GM19239 (cell line): ENCODE measurements around the gene SLC35F2.
"Not testable (repeated sequence)": the region's sequence is repeated elsewhere in the genome, so short reads cannot be mapped to it uniquely, and the experiment has no call there.

Experiments used
- DNase-seq: peaks from one replicate; pipeline ENCODE4 v3.0.0; 2011; ENCODE audit warnings: low spot score; ENCODE audit not compliant: insufficient read length
- FAIRE-seq: peaks from 2 replicates; lab custom pipeline; 2011; peaks lifted over from hg19 to GRCh38; lab: Jason Lieb, UNC

The SLC35F2 gene

DNA sequence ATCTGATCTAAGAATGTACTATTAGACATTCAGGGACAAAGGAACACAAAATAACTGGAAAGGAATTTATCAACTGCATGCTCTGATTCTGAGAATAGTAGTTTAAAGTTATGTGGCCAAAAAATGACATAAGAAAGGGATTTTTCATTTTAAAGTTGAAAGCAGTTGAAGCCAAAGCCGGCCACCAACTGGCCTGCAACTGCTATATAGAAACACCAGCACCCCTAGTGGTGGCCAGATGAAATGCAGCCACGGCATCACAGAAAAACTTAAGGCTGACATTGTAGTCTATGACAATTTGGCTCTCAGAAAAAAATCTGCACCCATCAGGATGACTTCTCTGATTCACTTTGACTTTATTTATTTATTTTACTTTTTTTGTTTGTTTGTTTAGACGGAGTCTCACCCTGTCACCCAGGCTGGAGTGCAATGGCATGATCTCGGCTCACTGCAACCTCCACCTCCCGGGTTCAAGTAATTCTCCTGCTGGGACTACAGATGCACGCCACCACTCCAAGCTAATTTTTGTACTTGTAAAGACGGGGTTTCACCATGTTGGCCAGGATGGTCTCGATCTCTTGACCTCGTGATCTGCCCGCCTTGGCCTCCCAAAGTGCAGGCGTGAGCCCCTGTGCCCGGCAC lies 59.2 kb downstream of the SLC35F2 start:
- peak; percentile 83 for FAIRE-seq
- peak; percentile 35 for DNase-seq

DNA sequence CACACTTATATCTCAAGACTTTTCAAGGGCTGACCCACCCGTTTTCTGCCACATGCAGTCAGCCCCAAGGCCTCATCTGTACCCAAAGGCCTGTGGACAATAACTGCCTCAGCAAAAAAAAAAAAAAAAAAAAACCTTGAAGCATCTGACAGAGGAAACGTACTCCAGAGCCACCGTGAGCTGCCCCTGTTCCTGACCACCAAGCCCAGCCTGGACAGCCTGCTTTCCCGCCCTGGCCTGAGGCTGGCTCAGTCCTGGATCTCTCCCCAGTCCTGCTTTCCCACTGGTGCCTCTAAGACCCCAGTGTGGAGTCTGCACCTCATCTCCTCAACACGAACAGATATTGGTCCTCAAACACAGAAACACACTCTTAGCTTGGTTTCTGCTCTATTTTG lies 66.5 kb downstream of the SLC35F2 start:
- FAIRE-seq (no peak), DNase-seq (no peak)

DNA sequence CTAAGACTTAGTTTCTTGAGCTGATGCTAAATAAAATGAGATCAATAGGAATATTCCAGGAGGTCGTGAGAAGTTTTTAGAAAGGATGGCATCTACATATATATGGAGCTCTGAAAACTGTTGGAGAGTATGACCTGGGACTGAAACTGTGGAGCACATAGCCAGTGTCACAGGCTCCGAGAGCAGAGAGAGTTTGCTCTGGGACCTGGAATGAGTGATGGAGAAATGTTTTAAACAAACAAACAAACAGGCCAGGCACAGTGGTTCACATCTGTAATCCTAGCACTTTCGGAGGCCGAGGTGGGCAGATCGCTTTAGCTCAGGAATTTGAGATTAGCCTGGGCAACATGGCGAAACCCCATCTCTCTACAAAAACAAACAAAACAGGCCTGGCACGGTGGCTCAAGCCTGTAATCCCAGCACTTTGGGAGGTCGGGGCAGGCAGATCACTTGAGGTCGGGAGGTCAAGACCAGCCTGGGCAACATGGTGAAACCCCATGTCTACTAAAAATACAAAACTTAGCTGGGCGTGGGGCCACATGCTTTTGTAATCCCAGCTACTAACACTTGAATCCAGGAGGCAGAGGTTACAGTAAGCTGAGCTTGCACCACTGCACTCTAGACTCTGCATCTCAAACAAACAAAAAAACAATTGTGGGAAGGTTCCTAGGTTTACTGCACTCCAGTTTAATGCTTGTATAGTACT lies 67.1 kb downstream of the SLC35F2 start:
- FAIRE-seq (no peak), DNase-seq (no peak)

DNA sequence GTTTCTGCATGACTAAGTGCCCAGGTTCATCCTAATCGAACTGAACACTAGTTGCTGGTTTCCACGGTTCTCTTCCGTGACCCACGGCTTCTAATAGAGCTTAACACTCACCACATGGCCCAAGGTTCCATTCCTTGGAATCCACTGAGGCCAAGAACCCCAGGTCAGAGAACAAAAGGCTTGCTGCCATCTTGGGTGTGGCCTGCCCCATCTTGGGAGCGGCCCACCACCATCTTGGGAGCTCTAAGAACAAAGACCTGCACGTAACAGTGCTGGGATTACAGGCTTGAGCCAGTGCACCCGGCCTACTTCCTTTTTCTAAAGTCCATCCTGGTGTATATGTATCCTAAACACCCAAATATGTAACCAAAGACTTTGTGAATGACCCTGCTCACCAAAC lies 68.8 kb downstream of the SLC35F2 start:
- DNase-seq, result no peak
- FAIRE-seq, result no peak

DNA sequence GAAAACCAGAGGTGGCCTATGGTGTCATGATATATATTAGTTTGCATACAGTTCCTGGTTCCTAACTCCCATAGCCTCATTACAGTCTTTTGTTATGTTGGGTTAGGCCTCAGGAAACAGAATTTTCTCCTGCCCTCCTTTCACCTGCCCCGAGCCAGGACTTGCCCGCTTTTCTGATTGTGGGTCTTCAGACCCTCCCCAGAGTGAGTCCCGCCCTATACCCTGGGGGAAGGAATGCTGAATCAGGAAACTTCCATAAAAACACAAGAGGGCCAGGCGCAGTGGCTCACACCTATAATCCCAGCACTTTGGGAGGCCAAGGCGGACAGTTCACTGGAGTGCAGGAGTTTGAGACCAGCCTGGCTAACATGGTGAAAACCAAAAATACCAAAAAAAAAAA lies 70.9 kb downstream of the SLC35F2 start:
- DNase-seq (no peak), FAIRE-seq (no peak)

DNA sequence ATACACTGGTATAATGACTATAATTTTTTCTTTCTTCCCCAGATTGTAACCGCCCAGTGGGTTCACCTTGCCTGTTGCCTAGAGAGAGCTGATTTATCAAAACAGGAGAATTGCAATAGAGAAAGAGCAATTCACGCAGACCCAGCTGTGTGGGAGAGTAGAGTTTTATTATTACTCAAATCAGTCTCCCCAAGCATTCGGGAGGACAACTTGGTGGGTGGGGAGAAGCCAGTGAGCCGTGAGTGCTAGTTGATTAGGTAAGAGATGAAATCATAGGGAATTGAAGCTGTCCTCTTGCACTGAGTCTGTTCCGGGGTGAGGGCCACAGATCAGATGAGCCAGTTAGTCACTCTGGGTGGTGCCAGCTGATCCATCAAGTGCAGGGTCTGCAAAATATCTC lies 73.2 kb downstream of the SLC35F2 start:
- FAIRE-seq (no peak), DNase-seq (no peak)

DNA sequence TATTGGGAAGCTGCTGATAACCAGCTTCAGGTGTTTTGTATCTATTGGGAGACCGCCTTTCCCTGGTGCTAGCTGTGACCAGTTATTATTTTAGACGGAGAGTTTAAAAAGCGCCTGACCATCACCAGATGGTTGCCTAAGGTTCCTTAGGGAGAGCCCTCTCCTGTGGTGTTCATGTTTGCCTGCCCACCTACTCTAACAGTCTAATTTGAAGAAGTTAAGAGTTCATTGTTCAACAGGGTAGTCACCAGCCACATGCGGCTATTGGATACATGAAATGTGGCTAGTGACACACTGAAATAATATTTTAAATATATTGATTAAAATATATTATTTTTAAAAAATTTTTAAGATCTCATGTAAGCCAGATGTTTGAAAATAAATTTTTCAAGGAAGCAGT lies 75.5 kb downstream of the SLC35F2 start:
- DNase-seq, result no peak
- no peak for FAIRE-seq

DNA sequence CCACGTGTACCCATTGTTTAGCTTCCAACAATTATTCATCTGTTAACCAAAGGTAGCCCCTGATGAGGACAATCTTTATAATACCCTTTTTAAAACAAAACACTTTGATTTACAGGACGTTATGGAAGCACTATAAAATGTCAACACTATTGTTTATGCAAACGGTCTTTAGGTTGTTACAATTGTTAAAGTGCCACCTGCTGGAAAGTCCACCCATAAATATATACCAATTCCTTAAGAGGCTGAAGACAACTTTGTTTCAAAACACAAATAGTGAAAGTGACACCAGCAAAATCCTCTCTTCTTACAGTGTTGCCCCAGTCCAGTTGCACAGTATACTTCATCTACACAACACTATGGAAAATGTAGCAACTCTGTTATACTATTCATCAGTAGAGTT lies 77.8 kb downstream of the SLC35F2 start:
- no peak for FAIRE-seq
- no peak for DNase-seq

DNA sequence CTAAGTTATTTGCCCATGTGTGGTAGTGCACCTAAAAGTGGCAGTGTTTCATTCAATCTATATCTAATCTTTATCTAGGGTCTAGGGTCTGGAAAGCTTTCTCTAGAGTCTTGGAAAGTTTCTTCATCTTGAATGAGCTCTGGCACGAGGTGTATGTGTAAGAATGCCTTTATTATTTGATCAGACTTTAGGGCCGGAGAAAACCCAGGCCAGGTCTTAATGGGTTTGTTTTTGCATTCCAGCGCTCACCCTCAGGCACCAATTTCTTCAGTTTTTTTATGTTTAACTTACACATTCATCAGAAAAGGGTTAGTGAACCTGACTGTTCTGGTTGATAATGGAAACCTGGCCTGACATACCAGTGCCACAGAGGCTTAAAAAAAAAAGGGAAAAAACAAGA lies 78.5 kb downstream of the SLC35F2 start:
- no peak for DNase-seq
- no peak for FAIRE-seq

DNA sequence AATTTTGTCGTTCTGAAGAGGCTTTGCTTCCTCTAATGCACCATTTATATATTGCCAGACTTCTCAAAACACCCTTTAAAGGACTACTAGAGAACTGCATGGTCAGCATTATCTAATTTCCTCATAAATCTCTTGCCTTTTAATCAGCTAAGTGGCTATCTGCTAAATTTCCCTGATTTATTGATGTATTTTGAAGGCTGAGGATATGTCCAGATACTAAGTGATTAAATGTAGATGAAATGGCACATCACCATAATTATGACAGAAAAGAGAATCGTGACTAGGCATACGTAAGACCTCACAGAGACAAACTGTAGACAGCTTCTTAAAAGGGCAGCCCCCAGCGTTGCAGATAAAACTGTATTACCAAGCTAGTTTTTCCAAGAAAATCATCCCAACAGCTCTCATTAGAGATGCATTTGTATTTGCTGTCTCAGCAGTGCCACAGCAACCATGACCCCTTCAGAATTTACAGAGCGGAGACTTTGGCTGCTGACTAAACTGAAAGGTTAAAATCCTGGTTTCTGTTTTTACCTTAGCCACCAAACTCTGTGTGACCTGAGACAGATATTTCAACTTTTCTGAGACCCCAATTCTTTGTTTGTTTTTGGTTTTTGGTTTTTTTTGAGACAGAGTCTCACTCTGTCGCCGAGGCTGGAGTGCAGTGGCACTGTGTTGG lies 79.6 kb downstream of the SLC35F2 start:
- no peak for DNase-seq
- no peak for FAIRE-seq

DNA sequence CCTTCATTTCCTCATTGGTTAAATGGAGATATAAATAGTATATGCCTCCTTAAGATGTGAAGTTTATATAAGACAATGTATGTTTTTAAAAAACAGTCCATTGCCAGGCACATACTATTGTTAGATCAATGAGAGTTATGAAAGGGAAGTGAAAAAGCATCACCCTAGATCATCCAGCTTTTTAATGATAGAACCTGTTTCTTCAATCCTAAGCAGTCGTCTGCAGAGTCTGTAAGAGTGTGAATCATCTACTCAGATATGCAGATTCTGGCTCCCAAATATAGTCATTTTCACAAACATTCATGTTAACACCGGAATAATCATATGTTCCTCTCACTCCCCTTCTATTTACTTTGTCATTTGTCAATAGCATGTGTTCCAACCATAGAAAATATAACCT lies 81.5 kb downstream of the SLC35F2 start:
- FAIRE-seq, result no peak
- no peak for DNase-seq

DNA sequence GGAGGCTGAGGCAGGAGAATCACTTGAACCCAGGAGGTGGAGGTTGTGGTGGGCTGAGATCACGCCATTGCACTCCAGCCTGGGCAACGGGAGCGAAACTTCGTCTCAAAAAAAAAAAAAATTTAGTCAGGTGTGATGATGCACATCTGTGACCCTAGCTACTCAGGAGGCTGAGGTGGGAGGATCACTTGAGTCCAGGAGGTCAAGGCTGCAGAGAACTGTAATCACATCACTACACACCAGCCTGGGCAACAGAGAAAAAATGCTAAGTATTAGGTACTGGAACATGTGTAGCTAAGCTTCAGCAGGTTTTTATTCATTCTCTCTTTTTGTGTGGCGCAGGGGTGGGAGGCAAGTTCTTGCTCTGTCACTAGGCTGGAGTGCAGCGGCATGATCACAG lies 82.5 kb downstream of the SLC35F2 start:
- no peak for FAIRE-seq
- no peak for DNase-seq

DNA sequence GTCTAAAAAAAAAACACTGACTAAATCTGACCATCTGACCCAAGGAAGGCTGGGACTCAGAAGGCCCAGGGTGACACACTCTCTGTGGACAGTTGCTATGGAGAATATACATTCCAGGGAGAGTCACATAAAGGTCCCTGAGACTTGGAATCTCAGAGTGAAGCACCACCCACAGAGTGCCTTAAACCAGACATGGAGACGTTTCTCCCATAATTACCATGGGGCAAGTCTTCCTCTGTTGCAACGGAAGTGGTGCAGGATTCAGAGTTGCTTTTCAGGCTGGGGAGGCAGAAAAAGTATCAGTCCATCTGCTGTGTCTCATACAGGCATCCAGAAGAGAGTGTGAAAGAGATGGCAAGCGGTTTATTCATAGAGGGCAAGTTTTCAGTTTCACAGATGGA lies 88.0 kb downstream of the SLC35F2 start:
- no peak for DNase-seq
- FAIRE-seq, result no peak

DNA sequence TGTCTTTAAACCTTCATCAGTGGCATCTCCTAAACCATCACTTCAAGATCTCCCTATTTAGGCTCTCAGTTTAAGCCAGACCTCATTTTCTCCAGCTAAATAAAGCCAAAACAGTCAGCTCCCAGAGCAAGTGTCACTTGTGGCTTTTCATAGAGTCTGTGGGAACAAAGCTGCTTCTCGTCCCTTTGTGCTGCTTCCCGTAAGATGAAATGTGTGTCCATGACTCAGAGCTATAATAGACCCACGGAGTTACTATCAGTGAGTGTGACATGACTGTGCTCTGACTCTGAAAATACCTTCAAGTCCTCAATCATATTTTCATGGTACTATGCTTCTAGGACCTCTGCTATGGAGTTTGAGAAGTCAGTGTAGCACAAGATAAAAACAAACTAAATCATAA lies 89.4 kb downstream of the SLC35F2 start:
- DNase-seq (no peak), FAIRE-seq (no peak)

DNA sequence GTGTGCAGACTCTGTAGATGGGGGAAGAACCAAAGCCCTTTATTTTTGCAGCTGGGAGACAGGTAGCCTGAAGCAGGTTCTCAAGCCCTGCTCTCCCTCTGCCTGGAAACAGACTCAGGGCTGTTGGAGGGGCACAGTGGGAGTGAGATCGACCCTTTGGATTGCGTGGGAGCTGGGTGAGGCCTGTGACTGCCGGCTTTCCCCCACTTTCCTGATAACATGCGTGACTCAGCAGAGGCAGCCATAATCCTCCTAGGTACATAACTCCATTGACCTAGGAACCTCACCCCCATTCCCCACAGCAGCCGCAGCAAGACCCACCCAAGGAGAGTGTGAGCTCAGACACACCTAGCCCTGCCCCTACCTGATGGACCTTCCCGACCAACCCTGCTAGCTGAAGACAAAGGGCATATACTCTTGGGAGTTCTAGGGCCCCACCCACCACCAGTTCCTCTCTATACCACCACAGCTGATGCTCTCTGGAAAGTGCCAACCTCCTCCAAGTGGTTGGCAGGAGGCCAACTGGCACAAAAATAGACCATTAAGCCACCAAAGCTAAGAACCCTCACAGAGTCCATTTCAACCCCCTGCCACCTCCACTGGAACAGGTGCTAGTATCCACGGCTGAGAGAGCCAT lies 99.8 kb downstream of the SLC35F2 start:
- FAIRE-seq, DNase-seq: not testable (repeated sequence)

DNA sequence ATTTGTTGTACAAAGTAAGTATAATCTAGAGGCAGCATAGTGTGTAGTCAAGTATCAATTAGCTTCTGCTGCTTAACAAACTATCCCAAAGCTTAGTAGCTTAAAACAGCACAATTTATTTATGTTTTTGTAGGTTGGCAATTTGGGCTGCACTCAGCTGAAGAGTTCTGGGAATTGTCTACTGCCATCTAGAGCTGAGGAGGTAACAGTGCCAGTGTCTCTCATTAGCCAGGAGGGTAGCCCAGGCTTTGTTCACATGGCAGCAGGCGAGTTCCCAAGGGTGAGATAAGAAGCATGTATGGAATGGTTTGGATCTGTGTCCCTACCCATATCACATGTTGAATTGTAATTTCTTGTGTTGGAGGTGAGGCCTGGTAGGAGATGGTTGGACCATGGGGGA lies 100.9 kb downstream of the SLC35F2 start:
- DNase-seq (no peak), FAIRE-seq (no peak)

DNA sequence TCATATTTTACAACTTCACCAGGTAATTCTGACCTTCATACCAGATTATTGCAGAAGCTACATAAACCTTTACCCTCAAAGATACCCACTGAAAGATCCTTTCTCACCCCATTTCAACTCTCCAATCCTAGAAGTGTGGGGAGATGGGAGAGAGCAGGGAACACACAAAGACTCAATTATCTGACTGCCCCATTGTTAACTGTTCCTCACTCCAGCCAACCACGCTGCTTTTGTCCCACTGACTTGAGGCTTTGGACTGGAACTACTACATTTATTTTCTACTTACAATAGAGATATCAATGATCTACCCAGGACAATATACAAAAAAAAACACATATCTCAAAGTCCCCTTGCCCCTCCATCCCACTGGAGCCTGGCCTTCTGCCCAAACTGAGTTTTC lies 102.0 kb downstream of the SLC35F2 start:
- DNase-seq, result no peak
- no peak for FAIRE-seq

DNA sequence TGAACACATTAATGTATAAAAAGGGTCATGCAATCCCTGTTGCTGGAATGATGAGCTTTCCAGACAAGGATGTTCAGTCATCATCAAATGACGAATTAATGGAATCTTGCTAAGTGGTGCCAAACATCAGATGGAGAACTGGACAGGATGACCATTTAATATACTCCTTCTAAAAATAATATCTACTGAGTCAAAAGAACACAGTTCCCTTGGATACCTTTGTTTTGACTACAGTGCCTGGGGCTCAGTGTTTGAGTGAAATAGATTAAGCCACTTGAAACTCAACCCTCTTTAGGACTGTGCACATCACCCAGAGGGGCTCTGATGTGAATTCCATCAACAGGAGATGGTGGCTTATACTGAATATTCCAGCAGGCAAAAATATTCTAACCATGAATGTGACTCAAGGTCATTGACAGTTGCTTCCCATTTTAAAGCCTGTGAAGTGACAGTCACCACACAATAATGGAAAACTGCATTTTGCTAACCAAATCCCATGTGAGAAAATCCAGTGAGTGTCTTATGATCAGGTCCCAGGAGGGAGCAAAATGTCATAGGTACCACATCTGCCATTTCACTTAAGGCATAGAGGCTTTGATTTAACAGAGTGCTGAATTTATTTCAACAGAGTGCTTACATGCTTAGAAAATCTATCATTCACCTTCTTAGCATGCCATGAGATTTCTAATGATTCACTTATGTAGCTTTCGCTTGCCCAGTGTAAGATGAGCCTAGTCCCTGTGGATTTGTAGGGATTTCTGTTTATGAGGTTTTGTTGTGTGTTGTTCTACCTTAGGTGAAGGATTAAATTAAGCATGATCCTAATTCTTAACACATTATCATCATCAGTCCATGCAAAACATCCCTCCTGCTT lies 105.4 kb downstream of the SLC35F2 start:
- no peak for FAIRE-seq
- DNase-seq, result no peak

DNA sequence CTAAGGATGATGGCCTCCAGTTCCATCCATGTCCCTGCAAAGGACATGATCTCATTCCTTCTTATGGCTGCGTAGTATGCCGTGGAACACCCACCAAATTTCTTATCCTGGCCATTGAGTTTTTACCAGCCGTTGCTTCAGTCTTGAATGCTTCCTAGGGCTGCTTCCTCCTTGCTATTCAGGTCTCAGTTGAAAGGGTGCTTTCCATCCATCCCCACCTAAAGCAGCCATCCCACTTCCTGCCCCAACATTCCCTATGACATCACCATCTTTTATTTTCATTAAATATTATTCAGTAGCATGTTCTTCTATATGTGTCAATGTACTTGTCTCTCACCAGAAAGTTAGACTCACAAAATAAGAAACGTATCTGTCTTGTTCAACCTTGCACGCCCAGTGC lies 106.1 kb downstream of the SLC35F2 start:
- no peak for FAIRE-seq
- DNase-seq, result no peak

DNA sequence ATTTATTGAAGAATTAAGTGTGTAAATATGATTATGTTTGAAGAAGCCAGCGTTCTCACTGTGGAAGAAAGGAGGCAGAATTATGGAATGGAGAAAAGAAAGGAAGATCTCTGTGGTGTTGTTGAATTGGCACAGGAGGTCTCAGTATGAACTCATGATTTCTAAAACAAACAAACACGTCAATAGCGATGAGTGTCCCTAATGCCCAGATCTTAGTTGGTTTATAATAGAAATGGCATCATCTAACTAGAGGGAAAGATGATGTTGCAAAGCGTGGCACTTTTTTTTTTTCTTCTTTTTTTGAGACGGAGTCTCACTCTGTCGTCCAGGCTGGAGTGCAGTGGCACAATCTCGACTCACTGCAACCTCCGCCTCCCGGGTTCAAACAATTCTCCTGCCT lies 107.5 kb downstream of the SLC35F2 start:
- DNase-seq (no peak), FAIRE-seq (no peak)
